ENCODE measurements around the gene RACGAP1. TPM values are rescaled to one million over a fixed set of nuclear protein-coding genes. Genes with fewer than 3 reads are reported as not detected.

RACGAP1 gene
- total RNA-seq, 3 donors from 2014 or later (not counting 1 experiment from before 2014, with no cell fraction given) = 6.1 to 11.6 (median 8.7) TPM

DNA sequence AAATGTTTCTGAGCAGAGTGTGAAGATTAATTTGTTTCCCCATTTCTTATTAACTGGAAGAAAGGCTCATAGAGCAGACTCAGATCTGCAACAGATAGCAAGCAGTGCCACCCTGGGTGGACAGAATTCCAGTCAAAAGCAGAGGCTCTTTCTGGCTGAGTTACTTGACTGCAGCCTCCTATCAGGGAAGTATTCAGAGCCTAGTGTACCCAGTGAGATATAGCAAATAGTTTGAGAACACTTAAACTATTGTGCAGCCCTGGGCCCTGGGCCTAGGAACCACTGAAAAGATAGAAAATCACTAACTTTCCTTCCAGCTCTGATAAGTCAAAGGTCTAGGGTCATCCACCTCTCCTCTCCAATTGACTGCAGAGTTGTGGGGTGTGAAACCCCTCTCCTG is 86.0 kb downstream of the RACGAP1 start:
- peaks cover 4 to 6% of the 10 kb centered on the region in 2 donors for H3K27me3 Mint-ChIP-seq (ENCODE audit: low read depth in 2 of 2)
- H3K27ac Mint-ChIP-seq = no peak overlapping the region
- Histone ChIP-seq H3K4me3 (ENCODE audit: low read length) (no peak overlapping the region), H3K4me1 (ENCODE audit: control insufficient read depth, insufficient read depth, low read length) (no peaks in the 10 kb centered on the region), H3K27me3 (ENCODE audit: control insufficient read depth, insufficient read depth, low read length) (no peaks in the 10 kb centered on the region), H3K36me3 (ENCODE audit: control insufficient read depth, insufficient read depth, low read length) (no peaks in the 10 kb centered on the region), H3K9me3 (ENCODE audit: control insufficient read depth, insufficient read depth, low read length) (no peaks in the 10 kb centered on the region), H3K27ac (ENCODE audit: low read length) (no peak overlapping the region)
- DNase-seq (no peak), ATAC-seq (no peak)
- intact Hi-C loops (cut with micrococcal nuclease) = no loop called here
- TF ChIP-seq CTCF (IDR thresholded peaks at IDR 0.05) = no peak
- H3K9me3 Mint-ChIP-seq = no peaks in the 10 kb centered on the region
- peaks cover 0 to 8% of the 10 kb centered on the region in 2 donors for H3K4me1 Mint-ChIP-seq
- H3K36me3 Mint-ChIP-seq = no peaks in the 10 kb centered on the region
- H3K4me3 Mint-ChIP-seq = no peak overlapping the region

Other genes starting within 250 kb of the RACGAP1 start
- gene NCKAP5L, start 197.1 kb downstream of the RACGAP1 start, total RNA-seq = 10 to 100 TPM; 16.7 to 19.3 (median 16.8) TPM
- gene BCDIN3D, start 182.4 kb downstream of the RACGAP1 start, total RNA-seq = 1 to 10 TPM; 4.0 to 6.0 (median 4.4) TPM
- under 1 TPM in 2 of 3 donors, not detected in 1; 0.09 to 0.57 TPM for gene FAIM2, start 121.6 kb downstream of the RACGAP1 start, total RNA-seq
- gene AQP2, start 74.8 kb downstream of the RACGAP1 start, total RNA-seq = not detected
- not detected for gene AQP5, start 63.6 kb downstream of the RACGAP1 start, total RNA-seq
- gene AQP6, start 52.5 kb downstream of the RACGAP1 start, total RNA-seq = not detected
- under 1 TPM in 1 of 3 donors, not detected in 2; 0.21 TPM for gene ASIC1, start 32.1 kb upstream of the RACGAP1 start, total RNA-seq
- 10 to 100 TPM; 81.3 to 97.0 (median 88.6) TPM for gene SMARCD1, start 59.8 kb upstream of the RACGAP1 start, total RNA-seq
- gene GPD1, start 78.5 kb upstream of the RACGAP1 start, total RNA-seq = under 1 TPM in 1 of 3 donors, not detected in 2; 0.65 TPM
- 10 to 100 TPM; 32.8 to 42.6 (median 36.7) TPM for gene COX14, start 86.7 kb upstream of the RACGAP1 start, total RNA-seq
- 10 to 100 TPM; 69.9 to 81.2 (median 75.8) TPM for gene CERS5, start 141.9 kb upstream of the RACGAP1 start, total RNA-seq

Measured in natural killer cell (primary cell).